ENCODE results near the gene KRT35.

DNA sequence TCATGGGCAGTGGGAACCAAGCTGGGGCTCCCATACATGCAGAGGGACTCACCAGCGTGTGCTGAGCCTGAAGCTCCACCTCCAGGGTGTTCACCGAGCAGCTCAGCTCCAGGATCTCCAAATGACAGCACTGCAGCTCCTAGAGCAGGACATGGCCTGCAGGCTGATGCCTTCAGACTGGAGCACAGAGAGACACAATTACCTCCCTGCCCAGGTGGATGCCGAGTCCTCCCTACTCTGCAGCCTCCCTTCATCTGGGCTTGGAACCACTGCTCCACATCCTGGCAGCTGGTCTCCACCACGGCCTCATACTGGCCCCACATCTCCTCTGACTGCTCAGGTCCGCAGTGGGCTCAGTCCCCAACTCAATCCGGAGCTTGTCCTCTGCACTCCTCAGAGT, 31.9 kb downstream of the KRT35 start:
- no peak for TF ChIP-seq CTCF (IDR thresholded peaks at IDR 0.05)
- no peak for TF ChIP-seq POLR2A (IDR thresholded peaks at IDR 0.05)
